ENCODE data around the gene PCLO. TPM values are rescaled to one million over a fixed set of nuclear protein-coding genes. Genes with fewer than 3 reads are reported as not detected.
"Not testable (repeated sequence)": the region's sequence is repeated elsewhere in the genome, so short reads cannot be mapped to it uniquely, and the experiment has no call there.

The PCLO gene
- total and polyA plus RNA-seq, 2 of the 4 experiments (the other 2 are of a cell fraction), result under 0.01 to 0.05 TPM

DNA sequence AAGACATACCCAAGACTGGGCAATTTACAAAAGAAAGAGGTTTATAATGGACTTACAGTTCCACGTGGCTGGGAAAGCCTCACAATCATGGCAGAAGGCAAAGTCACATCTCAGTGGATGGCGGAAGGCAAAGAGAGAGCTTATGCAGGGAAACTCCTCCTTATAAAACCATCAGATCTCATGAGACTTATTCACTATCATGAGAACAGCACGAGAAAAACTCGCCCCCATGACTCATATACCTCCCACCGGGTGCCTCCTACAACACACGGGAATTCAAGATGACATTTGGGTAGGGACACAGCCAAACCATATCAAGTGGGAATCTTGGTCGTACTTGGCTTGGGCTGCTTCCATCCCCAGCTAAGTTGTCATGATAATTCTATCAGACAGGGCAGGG lies 268.3 kb downstream of the PCLO start:
- H3K4me1 ChIP-seq (ENCODE audit: control insufficient read depth, insufficient read depth, low read length); H3K36me3 ChIP-seq (ENCODE audit: control insufficient read depth, insufficient read depth, low read length); in situ Hi-C loops (cut with MboI; ENCODE audit: low sequenced_read_pairs); H4K8ac ChIP-seq (ENCODE audit: low read depth in 2 of 2, low read length in 2 of 2); H2AK9ac ChIP-seq (replicated peaks; ENCODE audit: low read depth, low read length, poor library complexity); H3K23ac ChIP-seq (ENCODE audit: low read depth, low read length); BruUV-seq (replicated peaks); CTCF ChIA-PET; H2BK5ac ChIP-seq (ENCODE audit: low read depth, low read length, poor library complexity, severe bottlenecking); H3K9ac ChIP-seq (ENCODE audit: low read depth, low read length); H3K14ac ChIP-seq (replicated peaks; ENCODE audit: low read depth, low read length); H3K79me1 ChIP-seq (ENCODE audit: low read depth in 1 of 2, low read length in 2 of 2); H4K91ac ChIP-seq (ENCODE audit: insufficient read depth, low read depth, low read length); POLR2A ChIA-PET (ENCODE audit: unreplicated experiment); ATAC-seq (ENCODE audit: low read depth); H3K9me1 ChIP-seq (ENCODE audit: insufficient read depth, low read length); H3K18ac ChIP-seq (ENCODE audit: low read depth, low read length); H2BK120ac ChIP-seq (ENCODE audit: low read depth, low read length); H3K4me3 ChIP-seq (ENCODE audit: insufficient read depth, low read depth, low read length); H3K27ac ChIP-seq (ENCODE audit: insufficient read depth, low read length); H2AK5ac ChIP-seq (ENCODE audit: low read depth, low read length); H3K9me3 ChIP-seq (ENCODE audit: control insufficient read depth, insufficient read depth, low read length); H3K4ac ChIP-seq (ENCODE audit: low read depth, low read length); dilution Hi-C loops (cut with HindIII; ENCODE audit: low sequenced_read_pairs, unreplicated experiment); intact Hi-C loops (cut with micrococcal nuclease); H3K4me2 ChIP-seq (ENCODE audit: low read depth, low read length); H4K5ac ChIP-seq (ENCODE audit: low read depth, low read length); DNase-seq; H3K56ac ChIP-seq (ENCODE audit: extremely low read depth, insufficient read depth, low read length); H2BK20ac ChIP-seq (ENCODE audit: low read depth, low read length); H3K27me3 ChIP-seq (ENCODE audit: control insufficient read depth, insufficient read depth, low read length); H4K20me1 ChIP-seq (ENCODE audit: insufficient read depth, low read length); H2AFZ ChIP-seq (replicated peaks; ENCODE audit: low read length, poor library complexity); H2BK15ac ChIP-seq (ENCODE audit: low read depth, low read length): not testable (repeated sequence)
- WGBS, 2 experiments (ENCODE audit: extremely low coverage in 2 of 2, insufficient read length in 1 of 2), result no CpG with 5 or more reads among the region's 7 CpGs
